Globus pallidus (tissue), 1 donor: ENCODE results near the gene BCAS3.
A peak's percentile ranks its signal among the peaks of the same experiment; 100 is the strongest.
"Not testable (repeated sequence)": the region's sequence is repeated elsewhere in the genome, so short reads cannot be mapped to it uniquely, and the experiment has no call there.

Experiments
- DNase-seq: peaks from one replicate; pipeline ENCODE4 v3.0.0-alpha.2; 2015; ENCODE audit warnings: low spot score

BCAS3 gene

GRCh38 chr17:60798576-60798975 is 120.9 kb downstream of the BCAS3 start:
- no peak for DNase-seq

- no peak for DNase-seq
These were observed 124.7 kb downstream of the BCAS3 start for GRCh38 chr17:60802377-60802776.

GRCh38 chr17:60803059-60803458 is 125.4 kb downstream of the BCAS3 start:
- DNase-seq: no peak

- DNase-seq: no peak
These were observed 127.2 kb downstream of the BCAS3 start for GRCh38 chr17:60804831-60805230.

GRCh38 chr17:60809421-60809820 is 131.8 kb downstream of the BCAS3 start:
- no peak for DNase-seq

- not testable (repeated sequence) for DNase-seq
These were observed 137.3 kb downstream of the BCAS3 start for GRCh38 chr17:60814941-60815340.

GRCh38 chr17:60817192-60817591 is 139.5 kb downstream of the BCAS3 start:
- DNase-seq: no peak

GRCh38 chr17:60819447-60820130 is 141.9 kb downstream of the BCAS3 start:
- no peak for DNase-seq

GRCh38 chr17:60823515-60823914 is 145.9 kb downstream of the BCAS3 start:
- no peak for DNase-seq

- no peak for DNase-seq
These were observed 147.7 kb downstream of the BCAS3 start for GRCh38 chr17:60825351-60825750.

- DNase-seq: no peak
These were observed 150.3 kb downstream of the BCAS3 start for GRCh38 chr17:60827943-60828342.

GRCh38 chr17:60832151-60832585 is 154.5 kb downstream of the BCAS3 start:
- no peak for DNase-seq

- DNase-seq: no peak
These were observed 155.0 kb downstream of the BCAS3 start for GRCh38 chr17:60832631-60833030.

- DNase-seq: no peak
These were observed 162.8 kb downstream of the BCAS3 start for GRCh38 chr17:60840456-60840855.

GRCh38 chr17:60845012-60845411 is 167.4 kb downstream of the BCAS3 start:
- DNase-seq: no peak

GRCh38 chr17:60846175-60846574 is 168.5 kb downstream of the BCAS3 start:
- DNase-seq: no peak

- no peak for DNase-seq
These were observed 173.5 kb downstream of the BCAS3 start for GRCh38 chr17:60851181-60851580.

GRCh38 chr17:60857556-60858080 is 180.0 kb downstream of the BCAS3 start:
- peak; percentile 54 for DNase-seq

GRCh38 chr17:60862482-60862881 is 184.8 kb downstream of the BCAS3 start:
- no peak for DNase-seq

- DNase-seq: no peak
These were observed 186.4 kb downstream of the BCAS3 start for GRCh38 chr17:60863892-60864707.

GRCh38 chr17:60864708-60865005 is 187.0 kb downstream of the BCAS3 start:
- no peak for DNase-seq

GRCh38 chr17:60874772-60875171 is 197.1 kb downstream of the BCAS3 start:
- DNase-seq: no peak
